Lung (tissue), 12 donors: ENCODE measurements around the gene ZNF747. TPM values are rescaled to one million over a fixed set of nuclear protein-coding genes. Genes with fewer than 3 reads are reported as not detected.
A peak's percentile ranks its signal among the peaks of the same experiment; 100 is the strongest.

Experiments used
- ATAC-seq: fragments of 200-7000 bp; cut with Tn5 transposase; one replicate; pipeline ENCODE4 v1.9.1; 2020; ENCODE audit warnings: moderate number of reproducible peaks; ENCODE audit not compliant: insufficient read depth, low FRiP score
- DNase-seq, 3 donors: peaks; one replicate each; pipeline ENCODE4 v3.0.0-alpha.2; 2013 to 2017
- H3K27ac ChIP-seq, 2 donors: one replicate each; pipeline ENCODE4 v1.5.1; 2013; ENCODE audit warnings: mild to moderate bottlenecking in 2 of 2, moderate library complexity in 2 of 2, control low read depth in 1 of 2, inconsistent platforms in 1 of 2, low read depth in 1 of 2, low read length in 1 of 2
- H3K27me3 ChIP-seq, 3 donors: one replicate each; pipeline ENCODE4 v1.5.1; 2013; ENCODE audit warnings: low read length in 2 of 3; ENCODE audit not compliant: control insufficient read depth in 3 of 3, insufficient read depth in 3 of 3
- H3K36me3 ChIP-seq, 4 donors: one replicate each; pipeline ENCODE4 v1.5.1; 2013; ENCODE audit warnings: low read length in 4 of 4, mild to moderate bottlenecking in 1 of 4, moderate library complexity in 1 of 4; ENCODE audit not compliant: control insufficient read depth in 4 of 4, insufficient read depth in 4 of 4
- H3K4me1 ChIP-seq, 5 donors: one replicate each; pipeline ENCODE4 v1.5.1; 2013; ENCODE audit warnings: low read length in 5 of 5, mild to moderate bottlenecking in 2 of 5, moderate library complexity in 1 of 5; ENCODE audit not compliant: control insufficient read depth in 5 of 5, insufficient read depth in 5 of 5
- H3K4me3 ChIP-seq: one replicate; pipeline ENCODE4 v1.5.1; 2013; ENCODE audit warnings: mild to moderate bottlenecking, control low read depth, moderate library complexity
- H3K9ac ChIP-seq, 2 donors: one replicate each; pipeline ENCODE4 v1.5.1; 2013; ENCODE audit warnings: low read length in 2 of 2, control low read depth in 1 of 2; ENCODE audit not compliant: insufficient read depth in 1 of 2
- H3K9me3 ChIP-seq, 4 donors: one replicate each; pipeline ENCODE4 v1.5.1; 2013; ENCODE audit warnings: low read length in 3 of 4, mild to moderate bottlenecking in 1 of 4, moderate library complexity in 1 of 4; ENCODE audit not compliant: control insufficient read depth in 4 of 4, insufficient read depth in 3 of 4
- WGBS, 2 donors: extraction: QIAGEN DNeasy Blood & Tissue Kit; methylation state at CpG; one replicate each; pipeline ENCODE4 v1.1.7; 2013; 5-methylcytosine and 5-hydroxymethylcytosine counted together
- polyA plus RNA-seq, 2 donors: library from polyadenylated mRNA; stranded (reverse); fragments of 200-250 nt; gene quantifications; one replicate each; pipeline ENCODE4 v1.2.1, GENCODE V29; 2013
- total RNA-seq, 2 donors: library from RNA; depleted of rRNA in 1 of 2; stranded (reverse); fragments of >200 nt in 1 of 2; gene quantifications; one replicate each; pipeline ENCODE4 v1.2.1, GENCODE V29; 2014 to 2021
- TF ChIP-seq, protein P1 (sequence below): IDR thresholded peaks from 2 replicates; pipeline ENCODE4 v1.5.1; 2012; ENCODE audit warnings: mild to moderate bottlenecking; ENCODE audit errors: control extremely low read depth, extremely low read depth
- donor health status: control.
- donor health status: control.
- donor health status: Bipolar disorder and iron deficiency.
- donor health status: healthy.
- donor health status: DM: yes; HTN: yes; CAD: no.

Gene ZNF747
- total and polyA plus RNA-seq, 4 donors = 7.1 to 11.7 (median 9.2) TPM

DNA sequence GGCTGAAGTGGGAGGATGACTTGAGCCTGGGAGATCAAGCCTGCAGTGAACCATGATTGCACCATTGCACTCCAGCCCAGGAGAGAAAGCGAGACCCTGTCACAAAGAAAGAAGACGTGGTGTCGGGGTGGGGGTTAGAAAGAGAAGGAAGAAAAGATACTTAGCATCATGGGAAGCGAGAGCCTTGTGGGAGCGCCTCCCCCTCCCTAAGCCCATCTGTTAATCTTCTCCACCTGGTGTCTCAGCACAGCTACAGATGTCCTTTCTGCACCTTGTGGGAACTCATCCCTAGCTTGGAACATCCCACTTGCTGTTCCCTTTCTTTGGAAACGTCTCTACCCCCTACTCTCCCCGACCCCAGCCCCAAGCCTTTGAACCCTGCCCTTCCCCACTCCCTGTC, 30.9 kb upstream of the ZNF747 start:
- TF ChIP-seq, protein P1, sequence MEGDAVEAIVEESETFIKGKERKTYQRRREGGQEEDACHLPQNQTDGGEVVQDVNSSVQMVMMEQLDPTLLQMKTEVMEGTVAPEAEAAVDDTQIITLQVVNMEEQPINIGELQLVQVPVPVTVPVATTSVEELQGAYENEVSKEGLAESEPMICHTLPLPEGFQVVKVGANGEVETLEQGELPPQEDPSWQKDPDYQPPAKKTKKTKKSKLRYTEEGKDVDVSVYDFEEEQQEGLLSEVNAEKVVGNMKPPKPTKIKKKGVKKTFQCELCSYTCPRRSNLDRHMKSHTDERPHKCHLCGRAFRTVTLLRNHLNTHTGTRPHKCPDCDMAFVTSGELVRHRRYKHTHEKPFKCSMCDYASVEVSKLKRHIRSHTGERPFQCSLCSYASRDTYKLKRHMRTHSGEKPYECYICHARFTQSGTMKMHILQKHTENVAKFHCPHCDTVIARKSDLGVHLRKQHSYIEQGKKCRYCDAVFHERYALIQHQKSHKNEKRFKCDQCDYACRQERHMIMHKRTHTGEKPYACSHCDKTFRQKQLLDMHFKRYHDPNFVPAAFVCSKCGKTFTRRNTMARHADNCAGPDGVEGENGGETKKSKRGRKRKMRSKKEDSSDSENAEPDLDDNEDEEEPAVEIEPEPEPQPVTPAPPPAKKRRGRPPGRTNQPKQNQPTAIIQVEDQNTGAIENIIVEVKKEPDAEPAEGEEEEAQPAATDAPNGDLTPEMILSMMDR = no peak
- Histone ChIP-seq H3K4me1 (peaks cover 3 to 8% (median 6%) of the 10 kb centered on the region in 5 donors), H3K36me3 (peaks cover 0 to 4% (median 0%) of the 10 kb centered on the region in 4 donors), H3K9ac (no peak overlapping the region), H3K27ac (no peak overlapping the region), H3K4me3 (no peak overlapping the region), H3K9me3 (no peaks in the 10 kb centered on the region), H3K27me3 (no peaks in the 10 kb centered on the region)
- ATAC-seq (no peak), DNase-seq (no peak)
- WGBS, 2 donors = 69 to 76% methylated on average over 7 of the region's 7 CpGs

DNA sequence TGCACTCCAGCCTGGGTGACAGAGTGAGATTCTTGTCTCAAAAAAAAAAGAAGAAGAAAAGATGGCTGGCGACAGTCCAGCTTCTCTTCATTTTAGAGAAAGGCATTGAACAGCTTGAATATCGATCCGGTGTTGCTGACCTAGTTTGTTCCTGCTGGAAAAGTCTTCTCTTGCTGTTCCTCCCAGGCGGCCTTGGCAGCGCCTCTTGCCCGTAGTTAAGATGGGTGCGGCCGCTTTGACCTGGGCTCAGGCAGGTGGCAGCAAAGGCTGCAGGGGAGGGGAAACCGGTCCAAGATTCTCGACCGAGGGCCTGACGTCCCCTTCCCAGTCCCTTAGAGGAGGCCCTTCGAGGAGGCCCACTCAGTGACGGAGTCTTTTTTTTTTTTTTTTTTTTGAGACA, 27.4 kb upstream of the ZNF747 start:
- Histone ChIP-seq H3K36me3 (no peaks in the 10 kb centered on the region), H3K27me3 (no peaks in the 10 kb centered on the region), H3K27ac (peak overlapping the region in 1 of 2 donors; percentile 92), H3K9me3 (no peaks in the 10 kb centered on the region), H3K4me3 (no peak overlapping the region), H3K4me1 (peaks cover 0 to 9% (median 0%) of the 10 kb centered on the region in 5 donors), H3K9ac (no peak overlapping the region)
- TF ChIP-seq, protein P1 = no peak
- DNase-seq (no peak), ATAC-seq (no peak)
- 92 to 95% methylated on average over 14 of the region's 14 CpGs for WGBS, 2 donors

DNA sequence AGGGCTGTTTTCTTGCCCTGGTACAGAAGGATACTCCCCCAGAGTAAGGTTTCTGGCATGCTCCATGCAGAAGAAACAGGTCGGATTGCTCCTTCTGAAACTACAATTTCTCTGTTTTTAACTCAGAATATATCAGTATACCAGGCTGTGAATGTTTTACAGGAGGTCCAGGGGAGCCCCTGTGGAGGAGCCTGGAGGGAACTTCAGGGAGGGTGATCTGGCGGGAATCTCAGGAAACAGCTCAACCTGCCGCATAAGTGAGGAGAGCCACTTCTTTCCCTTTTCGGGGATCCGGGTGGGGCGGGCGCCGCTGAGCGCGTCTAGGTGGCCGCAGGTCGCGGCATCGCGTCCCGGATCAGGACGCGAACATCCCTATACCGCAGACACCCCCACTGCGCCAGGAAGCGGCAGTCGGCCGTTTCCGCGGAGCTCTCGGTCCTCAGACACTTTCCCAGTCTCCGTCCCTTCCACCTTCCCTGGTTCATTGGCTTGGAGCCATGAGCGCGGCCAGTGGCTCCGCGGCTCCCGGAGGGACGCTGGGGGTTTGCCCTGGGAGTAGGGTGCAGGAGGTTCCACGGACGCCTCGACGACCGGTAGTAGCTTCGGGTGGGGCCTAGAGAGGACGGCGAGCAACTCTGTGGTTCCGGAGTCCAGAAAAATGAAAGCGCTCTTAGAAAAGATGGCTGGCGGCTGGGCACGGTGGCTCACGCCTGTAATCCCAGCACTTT, 26.6 kb upstream of the ZNF747 start:
- TF ChIP-seq, protein P1 = no peak
- ATAC-seq = no peak
- H3K9me3 ChIP-seq = no peaks in the 10 kb centered on the region
- H3K4me3 ChIP-seq = peak overlapping the region; percentile 54
- WGBS, 2 donors = 11 to 13% methylated on average over 46 of the region's 46 CpGs
- H3K4me1 ChIP-seq = peaks cover 0 to 10% (median 0%) of the 10 kb centered on the region in 5 donors
- H3K27me3 ChIP-seq = no peaks in the 10 kb centered on the region
- H3K27ac ChIP-seq = peak overlapping the region; percentile 3 to 92
- peak in 1 of 3 donors; percentile 32 for DNase-seq
- peak overlapping the region in 1 of 2 donors; percentile 62 for H3K9ac ChIP-seq
- H3K36me3 ChIP-seq = no peaks in the 10 kb centered on the region

DNA sequence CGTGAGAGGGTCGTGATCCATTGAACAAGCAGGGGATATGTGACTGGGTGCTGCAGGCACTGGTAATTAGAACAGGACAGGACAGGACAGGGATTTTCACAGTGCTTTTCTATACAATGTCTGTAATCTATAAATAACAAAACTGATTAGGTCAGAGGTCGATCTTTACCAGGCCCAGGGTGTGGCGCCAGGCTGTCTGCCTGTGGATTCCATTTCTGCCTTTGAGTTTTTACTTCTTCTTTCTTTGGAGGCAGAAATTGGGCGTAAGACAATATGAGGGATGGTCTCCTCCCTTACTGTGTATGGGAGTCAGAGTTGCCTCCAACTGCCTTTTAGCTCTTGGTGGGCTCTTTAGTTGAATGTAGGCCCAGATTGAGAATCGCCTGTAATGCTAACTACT, 25.0 kb upstream of the ZNF747 start:
- Histone ChIP-seq H3K4me1 (peaks cover 0 to 10% (median 0%) of the 10 kb centered on the region in 5 donors), H3K4me3 (no peak overlapping the region), H3K27me3 (no peaks in the 10 kb centered on the region), H3K9me3 (no peaks in the 10 kb centered on the region), H3K9ac (no peak overlapping the region), H3K36me3 (peaks cover 0 to 14% (median 4%) of the 10 kb centered on the region in 4 donors), H3K27ac (no peak overlapping the region)
- ATAC-seq (no peak), DNase-seq (no peak)
- TF ChIP-seq, protein P1 = no peak
- WGBS, 2 donors = 86 to 90% methylated on average over 6 of the region's 6 CpGs
